HG03159 (cell line): Measurements from ENCODE around the gene NDEL1.
"Not testable (repeated sequence)": the region's sequence is repeated elsewhere in the genome, so short reads cannot be mapped to it uniquely, and the experiment has no call there.

Experiments used
- ATAC-seq: cut with Tn5 transposase; IDR thresholded peaks from one replicate; pipeline ENCODE4 v1.9.1; 2021; ENCODE audit warnings: mild to moderate bottlenecking, moderate library complexity; ENCODE audit not compliant: unreplicated experiment

NDEL1 gene, protein sequence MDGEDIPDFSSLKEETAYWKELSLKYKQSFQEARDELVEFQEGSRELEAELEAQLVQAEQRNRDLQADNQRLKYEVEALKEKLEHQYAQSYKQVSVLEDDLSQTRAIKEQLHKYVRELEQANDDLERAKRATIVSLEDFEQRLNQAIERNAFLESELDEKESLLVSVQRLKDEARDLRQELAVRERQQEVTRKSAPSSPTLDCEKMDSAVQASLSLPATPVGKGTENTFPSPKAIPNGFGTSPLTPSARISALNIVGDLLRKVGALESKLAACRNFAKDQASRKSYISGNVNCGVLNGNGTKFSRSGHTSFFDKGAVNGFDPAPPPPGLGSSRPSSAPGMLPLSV

GRCh38 chr17:8435245-8436168 lies at the start of gene NDEL1:
NDEL1 (plus strand) TSS chr17:8435884; CDS start chr17:8444272, 8,388 bp downstream.
- peak; percentile 97 for ATAC-seq

DNA sequence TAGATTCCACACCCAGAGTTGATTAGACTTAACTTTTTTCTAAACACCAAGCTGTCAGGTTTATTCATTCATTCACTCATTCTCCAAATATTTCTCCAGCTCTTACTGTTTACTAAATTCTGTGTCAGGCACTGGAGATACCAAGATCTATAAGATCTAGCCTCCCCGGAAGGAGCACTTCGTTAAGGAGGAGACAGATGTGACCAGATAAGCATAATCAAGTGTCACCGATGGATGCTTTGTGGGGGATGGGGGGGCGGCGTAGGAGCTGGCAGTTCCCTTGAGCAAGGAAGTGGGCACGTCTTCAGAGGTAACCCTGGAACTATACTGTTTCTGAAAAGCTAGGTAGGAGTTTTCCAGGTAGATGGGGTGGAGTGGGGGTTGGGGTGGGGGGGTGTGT lies 48.8 kb upstream of the NDEL1 start:
- no peak for ATAC-seq

GRCh38 chr17:8387914-8388651 lies 47.6 kb upstream of the NDEL1 start:
- no peak for ATAC-seq

DNA sequence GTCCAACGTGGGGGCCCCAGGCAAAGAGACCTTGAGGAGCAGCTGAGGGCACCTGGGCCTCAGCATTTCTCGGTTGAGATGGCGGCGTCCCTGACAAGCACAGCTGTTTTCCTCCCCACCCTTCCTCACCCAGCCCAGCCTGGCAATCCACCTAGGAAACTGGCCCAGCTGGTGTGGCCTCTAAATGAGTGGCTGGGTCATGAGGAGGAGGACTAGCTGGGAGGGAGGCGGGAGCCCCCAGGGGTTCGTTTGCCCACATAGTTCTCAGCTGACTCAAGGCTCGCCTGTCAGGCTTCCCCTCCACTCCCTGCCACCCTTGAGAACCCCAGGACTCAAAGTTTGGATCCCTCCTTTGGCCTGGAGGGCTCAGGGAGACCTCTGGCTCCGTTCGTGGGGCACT lies 44.0 kb upstream of the NDEL1 start:
- ATAC-seq, result no peak

GRCh38 chr17:8392274-8392673 lies 43.4 kb upstream of the NDEL1 start:
- no peak for ATAC-seq

GRCh38 chr17:8392674-8393469 lies 42.8 kb upstream of the NDEL1 start:
- no peak for ATAC-seq

DNA sequence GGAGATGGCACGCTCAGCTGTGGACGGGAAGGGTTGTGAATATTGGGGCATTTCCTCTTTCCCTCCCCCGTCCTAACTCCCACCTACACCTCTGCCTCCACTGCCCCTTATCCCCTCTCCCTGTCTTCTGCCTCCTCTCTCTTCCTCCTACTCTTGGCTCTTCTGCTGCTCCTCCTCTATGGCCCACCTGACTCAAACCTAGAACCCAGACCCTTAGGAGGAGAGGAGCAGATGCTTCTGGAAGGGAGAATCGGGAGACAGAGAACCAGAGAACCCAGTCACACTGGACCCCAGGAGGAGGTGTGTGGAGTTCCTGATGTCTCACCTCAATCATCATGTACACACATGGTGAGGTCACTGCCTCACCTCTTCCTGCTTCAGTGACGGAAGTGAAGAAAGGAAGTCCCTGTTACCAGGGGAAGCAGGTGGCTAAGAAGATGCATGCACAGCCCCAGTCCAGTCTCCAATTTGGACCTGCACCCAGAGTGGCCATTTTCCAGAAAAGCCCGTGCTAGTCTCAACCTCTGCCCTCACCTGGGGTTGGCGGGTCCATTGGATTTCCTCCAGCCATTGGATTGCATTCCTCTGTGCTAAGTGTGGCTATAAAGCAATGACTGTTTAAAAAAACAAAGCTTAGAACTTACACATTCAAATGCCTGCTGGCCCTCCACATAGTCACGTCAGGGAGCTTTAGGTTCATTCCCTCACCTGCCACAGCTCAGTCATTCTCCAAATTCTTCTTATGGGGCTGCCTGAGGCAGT lies 42.0 kb upstream of the NDEL1 start:
- ATAC-seq, result no peak

DNA sequence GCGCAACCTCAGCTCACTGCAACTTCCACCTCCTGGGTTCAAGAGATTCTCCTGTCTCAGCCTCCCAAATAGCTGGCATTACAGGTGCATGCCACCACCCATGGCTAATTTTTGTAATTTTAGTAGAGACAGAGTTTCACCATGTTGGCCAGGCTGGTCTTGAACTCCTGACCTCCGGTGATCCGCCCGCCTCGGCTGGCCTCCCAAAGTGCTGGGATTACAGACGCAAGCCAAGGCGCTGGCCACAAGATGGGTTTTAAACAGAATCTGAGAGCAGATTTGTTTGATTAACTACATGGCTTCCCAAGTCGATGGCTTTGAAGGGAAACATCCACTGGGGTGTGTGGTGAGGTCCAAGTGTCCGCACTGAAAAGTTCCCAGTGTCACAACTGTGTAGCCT lies 41.2 kb upstream of the NDEL1 start:
- not testable (repeated sequence) for ATAC-seq

- no peak for ATAC-seq
These were observed 38.0 kb upstream of the NDEL1 start, which contains the start of gene RNF222 for GRCh38 chr17:8397636-8398035. RNF222 (minus strand) TSS chr17:8397827; CDS start chr17:8393461, 4,366 bp downstream.

DNA sequence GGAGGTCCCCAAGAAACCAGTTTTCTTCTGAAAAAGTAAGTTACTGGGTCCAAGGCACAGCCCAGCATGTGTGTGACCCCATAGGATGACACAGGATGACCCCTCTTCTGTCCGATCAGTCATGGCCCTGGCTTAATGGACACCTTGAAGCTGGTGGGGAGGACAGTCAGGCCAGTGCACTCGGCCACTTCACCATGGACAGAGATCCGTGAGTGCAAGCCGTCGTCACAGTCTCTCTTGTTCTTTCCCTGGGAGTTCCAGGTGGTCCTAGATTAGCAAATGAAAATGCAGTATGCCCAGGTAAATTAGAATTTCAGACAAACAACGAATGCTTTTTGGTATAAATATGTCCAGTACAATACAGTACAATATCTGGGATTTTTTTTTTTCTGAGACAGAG lies 36.7 kb upstream of the NDEL1 start:
- ATAC-seq, result no peak

- no peak for ATAC-seq
These were observed 34.6 kb upstream of the NDEL1 start for GRCh38 chr17:8401107-8401506.

- ATAC-seq, result no peak
These were observed 32.7 kb upstream of the NDEL1 start for GRCh38 chr17:8402921-8403536.

GRCh38 chr17:8405499-8406016 lies 30.1 kb upstream of the NDEL1 start:
- ATAC-seq, result no peak

- no peak for ATAC-seq
These were observed 29.5 kb upstream of the NDEL1 start for GRCh38 chr17:8406174-8406573.

GRCh38 chr17:8408371-8408770 lies 27.3 kb upstream of the NDEL1 start:
- ATAC-seq, result no peak

DNA sequence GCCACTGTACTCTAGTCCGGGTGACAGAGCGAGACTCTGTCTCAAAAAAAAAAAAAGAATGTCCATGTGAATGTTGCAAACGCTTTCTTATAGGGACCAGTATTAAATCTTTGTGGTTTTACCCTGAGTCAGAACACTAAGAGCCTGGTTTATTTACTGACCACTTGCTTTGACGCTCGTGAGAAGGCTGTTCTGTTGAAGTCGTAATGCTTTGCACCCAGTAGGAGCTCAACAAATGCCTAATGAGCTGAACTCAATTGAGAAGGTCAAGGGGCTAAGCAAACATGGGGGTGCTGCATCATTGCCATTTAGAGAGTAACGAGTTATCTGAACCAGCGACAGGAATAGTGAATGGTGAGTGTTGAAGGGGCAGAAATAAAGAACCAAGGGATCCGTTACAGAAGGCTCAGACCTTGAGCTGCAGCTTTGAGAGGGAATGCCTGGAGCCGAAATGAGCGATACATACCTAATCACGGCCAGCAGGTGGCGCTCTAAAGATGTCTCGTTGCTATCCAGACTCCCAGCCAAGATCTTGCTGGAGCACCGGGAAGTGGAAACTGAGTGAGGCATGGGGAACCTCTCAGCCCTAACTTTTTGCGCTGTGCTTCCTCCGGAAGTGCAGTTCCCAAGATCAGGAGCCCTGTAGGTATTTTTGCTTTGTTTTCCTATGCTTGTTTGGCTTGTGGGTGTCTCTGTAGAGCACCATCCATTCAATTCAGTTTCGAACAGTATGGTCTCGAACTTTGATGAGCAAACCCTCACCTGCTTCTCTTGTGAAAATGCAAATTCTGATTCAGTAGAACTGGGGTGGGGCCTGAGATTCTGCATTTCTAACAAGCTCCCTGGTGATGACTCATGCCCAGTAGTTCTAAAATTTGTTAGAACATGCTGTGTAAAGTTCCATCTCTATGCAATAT lies 25.5 kb upstream of the NDEL1 start:
- ATAC-seq, result no peak

DNA sequence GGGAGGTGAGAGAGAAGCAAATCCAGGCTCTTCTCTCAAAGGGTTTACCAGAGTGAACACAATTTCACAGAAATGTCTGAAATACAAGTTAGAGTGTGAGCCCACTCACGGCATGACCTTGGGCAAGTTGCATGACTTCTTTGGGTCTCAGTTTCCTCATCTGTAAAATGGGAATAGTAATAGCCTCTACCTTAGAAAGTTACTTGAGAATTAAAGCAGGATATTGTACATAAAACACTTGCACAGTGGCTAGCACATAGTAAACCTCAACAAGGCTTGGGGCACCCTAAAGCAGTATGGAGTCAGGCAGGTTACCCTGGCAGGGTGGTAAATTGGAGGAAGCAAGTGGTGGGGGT lies 24.8 kb upstream of the NDEL1 start:
- ATAC-seq, result no peak

DNA sequence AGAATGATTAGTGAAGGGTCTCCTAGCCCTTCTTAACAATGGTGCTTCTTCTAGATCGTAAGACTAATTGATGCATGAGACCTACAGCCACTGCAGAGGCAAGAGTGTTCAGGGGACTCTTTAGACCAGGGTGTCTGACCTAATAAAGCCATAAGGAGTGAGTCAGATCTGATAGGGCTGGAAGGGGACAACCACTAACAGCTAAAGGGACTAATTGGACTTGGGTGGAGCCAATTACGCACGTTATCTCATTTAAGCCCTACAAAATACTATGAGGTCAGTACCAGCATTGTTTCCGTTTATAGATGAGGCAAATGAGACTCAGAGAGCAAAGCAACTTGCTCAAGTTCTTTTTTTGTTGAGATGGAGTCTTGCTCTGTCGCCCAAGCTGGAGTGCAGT lies 23.6 kb upstream of the NDEL1 start:
- ATAC-seq, result no peak
